K562 (cell line): ENCODE measurements around the gene VDR. TPM values are rescaled to one million over a fixed set of nuclear protein-coding genes. Genes with fewer than 3 reads are reported as not detected.
A peak's percentile ranks its signal among the peaks of the same experiment; 100 is the strongest.

Source experiments
- GABPA ChIP-seq: fragments of 200-800 bp; sonication (Bioruptor generic); conservative IDR thresholded peaks from 2 replicates; pipeline ENCODE4 v1.6.1; 2016; ENCODE audit warnings: low read depth, missing genetic modification characterization, missing compliant biosample characterization
- RB1 ChIP-seq: fragments of 450-650 bp; IDR thresholded peaks from 2 replicates; pipeline ENCODE4 v1.6.1; 2017; ENCODE audit warnings: low read depth, mild to moderate bottlenecking
- RBM25 ChIP-seq: fragments of 200-400 bp; formaldehyde crosslinking; IDR thresholded peaks from 2 replicates; pipeline ENCODE4 v1.6.1; 2018; ENCODE audit warnings: low read length, low read depth, moderate library complexity; ENCODE audit not compliant: severe bottlenecking
- SIN3B ChIP-seq: fragments of 450-650 bp; IDR thresholded peaks from 2 replicates; pipeline ENCODE4 v1.6.1; 2017; ENCODE audit warnings: low read depth, mild to moderate bottlenecking, moderate library complexity
- SMARCB1 ChIP-seq: IDR thresholded peaks from 2 replicates; pipeline ENCODE4 v1.6.1; 2011; ENCODE audit warnings: improper control_type of control experiment, low read depth; ENCODE audit not compliant: insufficient read length
- ZBTB17 ChIP-seq: fragments of 450-650 bp; formaldehyde crosslinking; IDR thresholded peaks from 2 replicates; pipeline ENCODE4 v1.4.0; 2020; ENCODE audit warnings: mild to moderate bottlenecking
- ZNF124 ChIP-seq: sonication (generic); formaldehyde crosslinking; IDR thresholded peaks from 2 replicates; pipeline ENCODE4 v1.8.1; 2022; ENCODE audit warnings: missing genetic modification reagents
- polyA plus RNA-seq, 8 experiments: library from polyadenylated mRNA; depleted of rRNA in 4 of 8; stranded (reverse) in 5 of 8; unstranded in 3 of 8; fragments of >200 nt; fragmentation: Nextera tagmentation in 2 of 8; fragmentation: Illumina TruSeq in 1 of 8; extraction: Ambion mirVana in 2 of 8; extraction: Trizol in 1 of 8; gene quantifications; 2 replicates each; pipeline versions ENCODE4 v1.2.1 to v1.2.3, GENCODE V29; 2011 to 2014; ENCODE audit warnings: inconsistent platforms in 1 of 8, missing spikeins in 1 of 8
- total RNA-seq, 7 experiments: library from RNA; depleted of rRNA in 6 of 7; stranded (reverse); fragments of >200 nt in 6 of 7; fragmentation: Illumina TruSeq in 2 of 7; extraction: Trizol in 2 of 7; gene quantifications; 2 replicates each; pipeline versions ENCODE4 v1.2.1 to v1.2.3, GENCODE V29; 2011 to 2021; ENCODE audit warnings: low replicate concordance in 1 of 7
- TF ChIP-seq, protein P1 (sequence below): sonication (generic); formaldehyde crosslinking; IDR thresholded peaks from 2 replicates; pipeline ENCODE4 v1.9.0; 2022; ENCODE audit warnings: mild to moderate bottlenecking, missing genetic modification reagents
- TF ChIP-seq, protein P2 (sequence below), 2 experiments: fragments of 450-650 bp in 1 of 2; sonication (generic) in 1 of 2; formaldehyde crosslinking in 1 of 2; IDR thresholded peaks; 2 replicates each; pipeline versions ENCODE4 v1.7.1 to v1.9.0; 2016 to 2022; ENCODE audit warnings: inconsistent platforms in 1 of 2, mild to moderate bottlenecking in 1 of 2, missing genetic modification reagents in 1 of 2

VDR gene
- total and polyA plus RNA-seq, 9 of the 15 experiments (the other 6 are each of a cell fraction or from before 2014, with no cell fraction given) = 0.61 to 4.8 (median 2.0) TPM

DNA sequence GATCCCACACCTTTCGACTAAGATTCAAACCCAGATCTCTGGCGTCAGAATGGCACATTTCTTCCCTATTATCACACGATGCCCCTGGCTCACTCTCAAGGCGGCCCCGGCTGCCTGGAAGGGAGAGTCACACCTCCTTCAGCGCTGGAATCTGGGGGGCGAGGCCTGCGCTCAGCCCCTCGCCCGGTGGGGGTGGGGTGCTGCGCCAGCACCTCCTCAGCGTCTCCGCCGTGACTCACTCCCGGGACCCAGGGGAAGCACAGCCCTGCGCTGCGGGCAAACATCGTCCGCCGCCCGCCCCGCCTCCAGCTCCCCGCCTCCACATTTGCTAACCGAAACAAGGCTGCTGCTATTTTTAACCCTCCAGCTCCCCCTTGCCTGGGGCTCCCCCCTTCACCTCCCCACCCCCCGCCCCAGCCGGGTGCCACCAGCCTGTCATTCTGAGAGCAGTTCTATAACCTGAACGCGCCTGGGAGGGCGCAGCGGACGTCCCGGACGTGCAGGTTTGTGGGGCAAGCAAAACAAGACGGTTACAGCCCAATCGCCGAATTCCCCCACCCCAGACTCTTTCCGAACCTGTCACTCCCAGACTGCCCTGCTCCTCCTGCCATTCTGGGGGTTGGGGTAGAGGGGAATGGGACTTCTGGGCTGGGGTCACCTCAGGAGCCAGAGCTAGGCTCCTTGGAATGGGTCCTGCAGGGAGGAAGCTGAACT lies 91.8 kb downstream of the VDR start (continued):
- TF ChIP-seq RB1 (0 out of 2 replicates have a peak, but pooled peaks have one; percentile 9), ZBTB17 (CRISPR knock-in tag) (peak; percentile 36; the same call in 1 of the 2 replicates), RBM25 (no peak), SMARCB1 (no peak), SIN3B (no peak), ZNF124 (CRISPR knock-in tag) (no peak), GABPA (0 out of 2 replicates have a peak, but pooled peaks have one; percentile 27)
- TF ChIP-seq, protein P1, sequence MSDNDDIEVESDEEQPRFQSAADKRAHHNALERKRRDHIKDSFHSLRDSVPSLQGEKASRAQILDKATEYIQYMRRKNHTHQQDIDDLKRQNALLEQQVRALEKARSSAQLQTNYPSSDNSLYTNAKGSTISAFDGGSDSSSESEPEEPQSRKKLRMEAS (CRISPR knock-in tag) = peak; percentile 26; the same call in 1 of the 2 replicates
- TF ChIP-seq, protein P2, sequence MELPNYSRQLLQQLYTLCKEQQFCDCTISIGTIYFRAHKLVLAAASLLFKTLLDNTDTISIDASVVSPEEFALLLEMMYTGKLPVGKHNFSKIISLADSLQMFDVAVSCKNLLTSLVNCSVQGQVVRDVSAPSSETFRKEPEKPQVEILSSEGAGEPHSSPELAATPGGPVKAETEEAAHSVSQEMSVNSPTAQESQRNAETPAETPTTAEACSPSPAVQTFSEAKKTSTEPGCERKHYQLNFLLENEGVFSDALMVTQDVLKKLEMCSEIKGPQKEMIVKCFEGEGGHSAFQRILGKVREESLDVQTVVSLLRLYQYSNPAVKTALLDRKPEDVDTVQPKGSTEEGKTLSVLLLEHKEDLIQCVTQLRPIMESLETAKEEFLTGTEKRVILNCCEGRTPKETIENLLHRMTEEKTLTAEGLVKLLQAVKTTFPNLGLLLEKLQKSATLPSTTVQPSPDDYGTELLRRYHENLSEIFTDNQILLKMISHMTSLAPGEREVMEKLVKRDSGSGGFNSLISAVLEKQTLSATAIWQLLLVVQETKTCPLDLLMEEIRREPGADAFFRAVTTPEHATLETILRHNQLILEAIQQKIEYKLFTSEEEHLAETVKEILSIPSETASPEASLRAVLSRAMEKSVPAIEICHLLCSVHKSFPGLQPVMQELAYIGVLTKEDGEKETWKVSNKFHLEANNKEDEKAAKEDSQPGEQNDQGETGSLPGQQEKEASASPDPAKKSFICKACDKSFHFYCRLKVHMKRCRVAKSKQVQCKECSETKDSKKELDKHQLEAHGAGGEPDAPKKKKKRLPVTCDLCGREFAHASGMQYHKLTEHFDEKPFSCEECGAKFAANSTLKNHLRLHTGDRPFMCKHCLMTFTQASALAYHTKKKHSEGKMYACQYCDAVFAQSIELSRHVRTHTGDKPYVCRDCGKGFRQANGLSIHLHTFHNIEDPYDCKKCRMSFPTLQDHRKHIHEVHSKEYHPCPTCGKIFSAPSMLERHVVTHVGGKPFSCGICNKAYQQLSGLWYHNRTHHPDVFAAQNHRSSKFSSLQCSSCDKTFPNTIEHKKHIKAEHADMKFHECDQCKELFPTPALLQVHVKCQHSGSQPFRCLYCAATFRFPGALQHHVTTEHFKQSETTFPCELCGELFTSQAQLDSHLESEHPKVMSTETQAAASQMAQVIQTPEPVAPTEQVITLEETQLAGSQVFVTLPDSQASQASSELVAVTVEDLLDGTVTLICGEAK (IDR thresholded peaks at IDR 0.05) = no peak
- TF ChIP-seq, protein P2 (CRISPR knock-in tag; IDR thresholded peaks at IDR 0.05) = no peak
